ENCODE data around the gene UBE2E2. TPM values are rescaled to one million over a fixed set of nuclear protein-coding genes. Genes with fewer than 3 reads are reported as not detected.

UBE2E2 gene
- total RNA-seq, 2 donors from 2014 or later, result 6.4 to 9.6 TPM

- Mint-ChIP-seq H3K36me3 (no peaks in the 10 kb centered on the region), H3K27ac (no peak overlapping the region), H3K4me3 (no peak overlapping the region), H3K27me3 (peaks cover 0 to 4% of the 10 kb centered on the region in 2 donors), H3K9me3 (no peaks in the 10 kb centered on the region), H3K4me1 (ENCODE audit: low read depth in 2 of 2) (no peaks in the 10 kb centered on the region)
- ATAC-seq, result no peak
- no peak for DNase-seq (ENCODE audit: low spot score)
Observed at GRCh38 chr3:23549148-23549910, 346.2 kb downstream of the UBE2E2 start.

- DNase-seq (ENCODE audit: low spot score) (no peak), ATAC-seq (no peak)
- H3K27me3 Mint-ChIP-seq, result peaks cover 1 to 4% of the 10 kb centered on the region in 2 donors
- no peak overlapping the region for H3K27ac Mint-ChIP-seq
- no peaks in the 10 kb centered on the region for H3K9me3 Mint-ChIP-seq
- H3K4me3 Mint-ChIP-seq, result no peak overlapping the region
- no peaks in the 10 kb centered on the region for H3K36me3 Mint-ChIP-seq
- H3K4me1 Mint-ChIP-seq (ENCODE audit: low read depth in 2 of 2), result no peaks in the 10 kb centered on the region
Observed at GRCh38 chr3:23550402-23550801, 347.3 kb downstream of the UBE2E2 start.

- Mint-ChIP-seq H3K4me3 (no peak overlapping the region), H3K4me1 (ENCODE audit: low read depth in 2 of 2) (no peaks in the 10 kb centered on the region), H3K36me3 (no peaks in the 10 kb centered on the region), H3K27ac (no peak overlapping the region), H3K27me3 (peaks cover 4% of the 10 kb centered on the region in 2 donors), H3K9me3 (no peaks in the 10 kb centered on the region)
- ATAC-seq (no peak), DNase-seq (ENCODE audit: low spot score) (no peak)
Observed at GRCh38 chr3:23552506-23552905, 349.4 kb downstream of the UBE2E2 start.

GRCh38 chr3:23553353-23553752, 350.2 kb downstream of the UBE2E2 start:
- H3K4me3 Mint-ChIP-seq, result no peak overlapping the region
- H3K9me3 Mint-ChIP-seq, result no peaks in the 10 kb centered on the region
- no peaks in the 10 kb centered on the region for H3K36me3 Mint-ChIP-seq
- H3K27ac Mint-ChIP-seq, result no peak overlapping the region
- H3K27me3 Mint-ChIP-seq, result peaks cover 2 to 4% of the 10 kb centered on the region in 2 donors
- no peaks in the 10 kb centered on the region for H3K4me1 Mint-ChIP-seq (ENCODE audit: low read depth in 2 of 2)
- DNase-seq (ENCODE audit: low spot score), result no peak
- ATAC-seq, result no peak

- ATAC-seq (no peak), DNase-seq (ENCODE audit: low spot score) (no peak)
- Mint-ChIP-seq H3K27me3 (peaks cover 7 to 13% of the 10 kb centered on the region in 2 donors), H3K9me3 (peaks cover 3% of the 10 kb centered on the region), H3K4me1 (ENCODE audit: low read depth in 2 of 2) (no peaks in the 10 kb centered on the region), H3K27ac (no peak overlapping the region), H3K36me3 (no peaks in the 10 kb centered on the region), H3K4me3 (no peak overlapping the region)
Observed at GRCh38 chr3:23565041-23565775, 362.1 kb downstream of the UBE2E2 start.

GRCh38 chr3:23566499-23566898, 363.4 kb downstream of the UBE2E2 start:
- no peaks in the 10 kb centered on the region for H3K36me3 Mint-ChIP-seq

GRCh38 chr3:23567917-23568316, 364.8 kb downstream of the UBE2E2 start:
- no peaks in the 10 kb centered on the region for H3K36me3 Mint-ChIP-seq
- DNase-seq (ENCODE audit: low spot score), result no peak
- H3K27ac Mint-ChIP-seq, result no peak overlapping the region
- H3K9me3 Mint-ChIP-seq, result peaks cover 3% of the 10 kb centered on the region
- ATAC-seq, result peak in 1 of 2 donors; percentile 24
- no peaks in the 10 kb centered on the region for H3K4me1 Mint-ChIP-seq (ENCODE audit: low read depth in 2 of 2)
- peaks cover 8 to 24% of the 10 kb centered on the region in 2 donors for H3K27me3 Mint-ChIP-seq
- no peak overlapping the region for H3K4me3 Mint-ChIP-seq

More at GRCh38 chr3:23566499-23566898, 363.4 kb downstream of the UBE2E2 start:
- no peak overlapping the region for H3K4me3 Mint-ChIP-seq
- H3K27me3 Mint-ChIP-seq, result peaks cover 5 to 13% of the 10 kb centered on the region in 2 donors
- no peak overlapping the region for H3K27ac Mint-ChIP-seq
- no peaks in the 10 kb centered on the region for H3K4me1 Mint-ChIP-seq (ENCODE audit: low read depth in 2 of 2)
- peaks cover 3% of the 10 kb centered on the region for H3K9me3 Mint-ChIP-seq
- ATAC-seq (no peak), DNase-seq (ENCODE audit: low spot score) (no peak)

GRCh38 chr3:23573827-23574226, 370.7 kb downstream of the UBE2E2 start:
- no peak overlapping the region for H3K27ac Mint-ChIP-seq

GRCh38 chr3:23574822-23575315, 371.7 kb downstream of the UBE2E2 start:
- Mint-ChIP-seq H3K27ac (no peak overlapping the region), H3K27me3 (peaks cover 7 to 22% of the 10 kb centered on the region in 2 donors), H3K4me1 (ENCODE audit: low read depth in 2 of 2) (no peaks in the 10 kb centered on the region), H3K36me3 (no peaks in the 10 kb centered on the region), H3K4me3 (no peak overlapping the region), H3K9me3 (no peaks in the 10 kb centered on the region)
- no peak for DNase-seq (ENCODE audit: low spot score)
- no peak for ATAC-seq

More at GRCh38 chr3:23573827-23574226, 370.7 kb downstream of the UBE2E2 start:
- no peaks in the 10 kb centered on the region for H3K9me3 Mint-ChIP-seq
- no peak for DNase-seq (ENCODE audit: low spot score)
- H3K4me3 Mint-ChIP-seq, result no peak overlapping the region
- no peaks in the 10 kb centered on the region for H3K4me1 Mint-ChIP-seq (ENCODE audit: low read depth in 2 of 2)
- H3K27me3 Mint-ChIP-seq, result peaks cover 7 to 22% of the 10 kb centered on the region in 2 donors
- no peaks in the 10 kb centered on the region for H3K36me3 Mint-ChIP-seq
- ATAC-seq, result no peak

GRCh38 chr3:23575697-23576096, 372.6 kb downstream of the UBE2E2 start:
- Mint-ChIP-seq H3K9me3 (no peaks in the 10 kb centered on the region), H3K27ac (no peak overlapping the region), H3K36me3 (no peaks in the 10 kb centered on the region), H3K4me3 (no peak overlapping the region), H3K27me3 (peaks cover 7 to 22% of the 10 kb centered on the region in 2 donors), H3K4me1 (ENCODE audit: low read depth in 2 of 2) (no peaks in the 10 kb centered on the region)
- no peak for DNase-seq (ENCODE audit: low spot score)
- ATAC-seq, result no peak

GRCh38 chr3:23576379-23576959, 373.3 kb downstream of the UBE2E2 start:
- Mint-ChIP-seq H3K4me3 (no peak overlapping the region), H3K27me3 (peaks cover 7 to 22% of the 10 kb centered on the region in 2 donors), H3K27ac (no peak overlapping the region), H3K4me1 (ENCODE audit: low read depth in 2 of 2) (no peaks in the 10 kb centered on the region), H3K36me3 (no peaks in the 10 kb centered on the region), H3K9me3 (no peaks in the 10 kb centered on the region)
- DNase-seq (ENCODE audit: low spot score) (no peak), ATAC-seq (no peak)

GRCh38 chr3:23580096-23580713, 377.1 kb downstream of the UBE2E2 start:
- Mint-ChIP-seq H3K36me3 (no peaks in the 10 kb centered on the region), H3K9me3 (no peaks in the 10 kb centered on the region), H3K4me1 (ENCODE audit: low read depth in 2 of 2) (no peaks in the 10 kb centered on the region), H3K4me3 (no peak overlapping the region), H3K27me3 (peaks cover 0 to 7% of the 10 kb centered on the region in 2 donors), H3K27ac (no peak overlapping the region)
- no peak for DNase-seq (ENCODE audit: low spot score)
- no peak for ATAC-seq

GRCh38 chr3:23583980-23584740, 381.0 kb downstream of the UBE2E2 start:
- ATAC-seq, result no peak
- H3K9me3 Mint-ChIP-seq, result no peaks in the 10 kb centered on the region
- H3K4me1 Mint-ChIP-seq (ENCODE audit: low read depth in 2 of 2), result no peaks in the 10 kb centered on the region
- H3K36me3 Mint-ChIP-seq, result no peaks in the 10 kb centered on the region
- no peak for DNase-seq (ENCODE audit: low spot score)
- H3K4me3 Mint-ChIP-seq, result no peak overlapping the region
- H3K27ac Mint-ChIP-seq, result no peak overlapping the region
- peaks cover 0 to 7% of the 10 kb centered on the region in 2 donors for H3K27me3 Mint-ChIP-seq

All from natural killer cell treated with Interleukin-12 subunit alpha and Interleukin-12 subunit beta and Interleukin-15 and Interleukin-18, amount 100 ng/mL, for 72 hours (primary cell).